DMS114 treated with DMSO at 0.1 percent for 48 hours (cell line): Measurements from ENCODE around the gene ATF7.
"Not testable (repeated sequence)": the region's sequence is repeated elsewhere in the genome, so short reads cannot be mapped to it uniquely, and the experiment has no call there.

Experiments
- DNase-seq: peaks from one replicate; lab custom pipeline; 2025; ENCODE audit not compliant: unreplicated experiment; lab: John Stamatoyannopoulos, UW

ATF7 gene

DNA sequence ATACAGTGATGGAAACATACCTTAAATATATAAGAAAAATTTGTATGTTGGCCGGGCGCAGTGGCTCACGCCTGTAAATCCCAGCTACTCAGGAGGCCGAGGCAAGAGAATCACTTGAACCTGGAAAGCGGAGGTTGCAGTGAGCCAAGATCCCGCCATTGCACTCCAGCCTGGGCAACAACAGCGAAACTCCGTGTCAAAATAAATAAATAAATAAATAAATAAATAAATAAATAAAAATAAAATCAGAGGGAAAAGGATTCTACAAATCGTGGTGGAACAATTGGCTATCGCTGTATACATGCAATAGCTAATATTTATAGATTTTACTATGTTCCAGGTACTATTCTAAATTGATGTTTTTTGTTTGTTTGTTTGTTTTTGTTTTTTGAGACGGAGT lies 1.7 kb upstream of the ATF7 start:
- DNase-seq, result no peak

DNA sequence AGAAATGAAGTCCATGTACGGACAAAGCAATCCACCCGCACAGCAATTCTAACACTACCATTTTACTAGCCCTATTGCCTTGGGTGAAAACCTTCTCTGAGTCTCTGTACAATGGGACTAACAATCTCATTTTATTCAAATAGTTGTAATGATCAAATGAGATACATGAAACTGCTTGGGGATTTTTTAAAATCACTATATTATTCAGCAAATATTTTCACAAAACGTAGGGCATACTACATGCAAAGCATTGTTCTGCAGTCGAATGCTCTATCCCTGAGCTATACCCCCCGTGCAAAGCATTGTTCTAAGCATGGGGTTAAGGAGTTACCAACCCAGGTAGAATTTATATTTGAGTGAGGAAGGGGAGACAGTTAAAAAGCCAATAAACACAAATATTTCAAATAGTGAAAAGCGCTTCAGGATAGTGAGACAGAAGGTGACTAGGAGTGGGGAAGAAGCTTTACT lies 554 bp upstream of the ATF7 start:
- DNase-seq, result no peak

DNA sequence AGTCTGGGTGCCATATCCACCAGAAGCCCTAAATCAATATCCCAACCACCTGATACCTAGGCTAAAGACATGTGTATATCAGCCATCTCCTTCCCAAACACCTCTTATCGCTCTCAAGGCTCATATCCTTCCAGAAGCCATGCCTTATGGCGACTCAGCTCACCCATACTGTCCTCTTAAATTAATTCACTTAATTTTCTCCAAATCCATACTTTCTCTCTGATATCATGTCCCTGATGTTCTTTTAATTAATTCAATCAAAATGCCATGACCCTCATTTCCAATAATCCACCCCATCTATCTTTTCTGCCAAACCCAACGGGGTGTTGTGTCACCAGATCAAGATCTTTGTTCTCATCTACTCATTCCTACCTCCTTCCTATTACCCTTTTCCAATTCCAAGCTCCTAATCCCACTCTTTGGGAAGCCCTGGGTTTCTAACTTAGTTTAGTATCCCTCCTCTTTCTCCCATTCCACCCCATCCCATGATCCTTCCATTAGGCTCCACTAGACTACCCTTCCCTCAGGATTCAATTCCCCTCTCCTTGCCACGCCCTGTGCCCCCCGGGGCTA lies 723 bp downstream of the ATF7 start:
- DNase-seq, result no peak

DNA sequence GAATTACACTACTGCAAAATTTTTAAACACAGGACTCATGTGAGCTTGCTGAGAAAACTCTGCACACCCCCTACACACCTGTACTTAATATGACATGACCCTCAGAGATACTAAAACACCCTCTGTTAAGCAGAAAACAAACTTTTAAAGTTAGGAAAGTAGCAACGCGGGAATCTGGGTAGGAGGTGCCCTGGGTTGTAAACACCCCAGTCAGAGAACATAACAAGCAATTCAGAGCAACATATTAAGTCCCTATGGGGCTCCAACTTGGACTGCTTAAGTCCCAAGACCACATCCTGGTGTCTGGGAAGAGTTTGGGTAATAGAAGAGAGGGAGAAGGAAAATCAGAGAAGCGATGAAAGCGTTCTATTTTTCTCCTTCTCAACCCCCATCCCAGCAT lies 1.2 kb downstream of the ATF7 start:
- no peak for DNase-seq

DNA sequence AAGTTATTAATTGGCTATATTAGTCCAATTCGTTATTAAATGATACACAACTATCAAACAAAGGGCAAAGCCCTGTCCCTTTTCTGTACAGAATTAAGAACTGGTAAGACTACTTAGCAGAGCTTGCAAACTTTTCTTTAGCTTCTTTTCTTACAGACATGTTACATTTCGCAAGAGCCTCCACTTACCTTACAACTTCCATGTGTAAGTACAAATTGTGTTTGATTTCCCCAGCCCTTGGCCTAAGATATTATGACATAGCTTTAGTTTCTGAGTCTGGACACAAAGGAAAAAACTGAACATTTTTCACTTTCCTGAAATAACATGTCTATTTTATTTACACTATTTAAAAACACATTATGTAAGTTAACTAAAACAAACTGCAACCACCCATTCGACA lies 1.7 kb downstream of the ATF7 start:
- no peak for DNase-seq

DNA sequence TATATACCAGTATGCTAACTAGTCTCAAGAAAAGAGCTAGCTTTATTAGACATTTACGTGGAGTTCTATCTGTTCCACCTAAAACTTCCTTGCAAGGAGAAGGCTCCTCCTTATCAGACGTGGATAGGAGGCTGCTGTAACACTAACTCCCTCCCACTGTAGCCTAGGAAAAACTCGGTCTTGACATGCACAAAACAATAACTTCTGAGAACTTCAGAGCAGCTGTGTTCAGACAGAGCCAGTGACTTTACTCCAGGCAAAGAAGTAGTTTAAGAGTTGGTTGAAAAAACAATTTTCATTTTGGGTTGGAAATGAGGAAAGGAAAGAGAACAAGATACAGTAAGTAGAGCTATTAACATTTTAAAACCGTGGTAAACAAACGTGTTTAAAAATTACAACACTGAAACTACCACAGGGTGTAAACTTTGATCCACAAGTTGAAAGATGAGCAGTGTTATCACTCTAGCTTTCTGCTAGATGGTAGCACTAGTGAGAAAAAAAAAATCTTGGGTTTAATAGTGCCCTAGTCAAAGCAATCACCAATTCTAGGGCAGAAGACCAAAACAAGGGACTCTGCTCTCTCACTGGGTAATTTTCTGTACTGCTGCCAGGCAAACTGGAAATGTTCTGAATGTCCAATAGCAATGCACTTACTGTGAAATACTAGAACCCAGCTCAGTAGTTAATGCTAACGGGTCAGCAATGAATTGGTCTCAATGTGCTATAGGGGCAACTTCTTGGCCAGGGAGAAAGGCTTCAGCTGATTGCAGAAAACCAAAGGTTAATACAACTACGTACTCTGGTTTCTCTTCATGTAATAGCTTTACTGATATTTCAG lies 2.4 kb downstream of the ATF7 start:
- peak; percentile 14 for DNase-seq

DNA sequence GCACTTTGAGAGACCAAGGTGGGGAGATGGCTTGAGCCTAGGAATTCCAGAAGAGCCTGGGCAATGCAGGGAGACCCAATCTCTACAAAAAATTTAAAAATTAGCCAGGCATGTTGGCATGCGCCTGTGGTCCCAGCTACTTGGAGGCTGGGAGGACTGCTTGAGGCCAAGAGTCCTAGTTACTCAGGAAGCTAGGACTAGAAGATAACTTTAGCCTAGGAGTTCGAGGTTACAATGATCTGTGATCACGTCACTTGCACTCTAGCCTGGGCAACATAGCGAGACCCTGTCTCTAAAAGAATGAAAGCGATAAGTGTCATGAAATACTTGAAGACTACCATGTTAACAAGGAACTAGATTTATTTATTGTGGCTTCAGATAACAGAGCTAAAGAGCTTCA lies 3.5 kb downstream of the ATF7 start:
- no peak for DNase-seq

DNA sequence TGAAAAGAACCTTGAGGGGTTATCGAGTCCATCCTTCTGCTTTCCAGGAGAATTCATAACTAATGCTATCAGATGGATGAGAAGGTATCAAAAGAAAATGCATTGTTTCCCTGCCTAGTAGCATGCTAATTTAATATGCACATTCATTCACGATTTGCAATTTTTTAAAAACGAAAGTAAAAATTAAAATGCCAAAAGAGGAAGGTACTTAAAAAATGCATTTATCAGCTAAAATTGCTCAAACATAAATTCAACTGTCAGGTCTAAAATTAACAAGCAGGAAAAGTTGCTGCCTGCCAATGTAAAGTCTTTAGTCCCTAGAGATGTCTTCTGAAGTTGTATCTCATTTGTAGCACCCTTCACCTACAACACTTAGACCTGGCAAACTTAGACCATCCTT lies 7.9 kb downstream of the ATF7 start:
- DNase-seq, result no peak

DNA sequence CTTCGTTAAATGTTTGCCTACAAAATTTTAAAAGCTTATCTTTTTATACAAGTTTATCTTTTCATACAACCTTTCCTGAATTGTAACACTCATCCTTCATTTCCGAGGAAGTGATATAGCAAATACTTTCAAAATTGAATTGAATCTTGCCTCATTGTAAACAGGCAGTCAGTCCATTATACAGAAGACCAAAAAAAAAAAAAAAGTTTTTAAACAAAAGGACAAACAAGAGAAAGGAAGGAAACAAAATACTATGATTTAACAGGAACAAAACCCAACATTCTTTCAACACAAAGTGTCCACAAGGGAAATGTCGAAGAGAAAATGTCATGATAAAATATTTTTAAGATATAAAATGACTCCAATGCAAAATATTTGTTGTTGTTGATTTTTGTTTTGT lies 8.5 kb downstream of the ATF7 start:
- DNase-seq, result no peak

DNA sequence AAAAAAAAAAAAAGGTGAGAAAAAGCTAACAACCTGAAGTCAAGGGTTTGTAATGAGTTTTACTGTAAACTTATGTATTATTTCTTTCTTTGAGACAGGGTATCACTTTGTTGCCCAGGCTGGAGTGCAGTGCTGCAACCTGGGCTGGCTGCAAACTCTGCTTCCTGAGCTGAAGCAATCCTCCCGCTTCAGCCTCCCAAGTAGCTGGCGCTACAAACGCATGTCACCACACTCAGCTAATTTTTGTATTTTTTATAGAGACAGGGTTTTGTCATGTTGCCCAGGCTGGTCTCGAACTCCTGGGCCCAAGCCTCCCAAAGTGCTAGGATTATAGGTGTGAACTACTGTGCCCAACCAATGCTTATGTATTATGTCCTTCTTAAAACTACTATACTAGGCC lies 9.2 kb downstream of the ATF7 start:
- DNase-seq, result no peak

DNA sequence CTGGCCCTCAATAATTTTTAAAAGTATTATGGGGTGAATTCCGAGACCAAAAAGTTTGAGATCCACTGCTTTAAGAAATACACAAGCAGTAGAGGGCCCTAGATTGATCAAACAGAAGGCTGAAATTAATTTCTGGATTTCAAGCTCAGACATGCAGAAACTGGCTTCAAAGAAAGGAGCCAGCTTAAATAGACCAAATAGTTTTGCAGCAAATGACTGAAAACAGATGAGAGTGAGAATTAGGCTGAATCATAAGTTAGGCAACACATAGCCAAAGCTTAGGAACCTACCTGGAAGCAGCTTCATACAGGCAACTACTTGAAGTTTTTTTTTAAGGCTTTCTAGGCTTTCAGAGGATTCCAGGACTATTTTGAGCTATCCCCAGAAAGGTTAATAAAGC lies 12.4 kb downstream of the ATF7 start:
- no peak for DNase-seq

DNA sequence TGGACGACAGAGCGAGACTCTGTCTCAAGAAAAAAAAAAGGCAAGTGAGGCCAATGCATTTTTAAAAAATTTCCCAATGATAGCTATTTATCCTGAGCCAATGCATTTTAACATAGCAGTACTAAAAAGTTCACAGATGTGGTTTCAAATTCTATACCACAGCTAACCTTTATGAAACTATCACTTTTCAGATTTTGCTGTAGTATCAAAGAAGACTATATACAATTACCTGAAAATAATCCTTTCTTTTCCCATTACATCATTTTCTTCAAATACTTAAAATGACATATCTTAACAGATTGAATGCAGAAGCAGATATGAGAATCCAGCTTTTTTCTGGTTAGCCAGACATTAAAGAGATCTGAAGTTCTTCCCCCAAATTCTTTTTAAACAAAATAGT lies 13.2 kb downstream of the ATF7 start:
- DNase-seq, result no peak

DNA sequence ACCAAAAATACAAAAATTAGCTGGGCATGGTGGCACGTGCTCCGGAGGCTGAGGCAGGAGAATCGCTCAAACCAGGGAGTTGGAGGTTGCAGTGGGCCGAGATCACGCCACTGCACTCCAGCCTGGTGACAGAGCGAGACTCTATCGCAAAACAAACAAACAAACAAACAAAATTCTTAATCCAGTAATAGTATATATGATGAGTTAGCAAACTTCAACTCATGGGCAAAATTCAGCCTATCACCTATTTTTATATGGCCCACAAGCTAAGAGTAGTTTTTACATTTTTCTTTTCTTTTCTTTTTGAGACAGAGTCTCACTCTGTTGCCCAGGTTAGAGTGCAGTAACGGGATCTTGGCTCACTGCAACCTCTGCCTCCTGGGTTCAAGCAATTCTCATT lies 14.9 kb downstream of the ATF7 start:
- no peak for DNase-seq

DNA sequence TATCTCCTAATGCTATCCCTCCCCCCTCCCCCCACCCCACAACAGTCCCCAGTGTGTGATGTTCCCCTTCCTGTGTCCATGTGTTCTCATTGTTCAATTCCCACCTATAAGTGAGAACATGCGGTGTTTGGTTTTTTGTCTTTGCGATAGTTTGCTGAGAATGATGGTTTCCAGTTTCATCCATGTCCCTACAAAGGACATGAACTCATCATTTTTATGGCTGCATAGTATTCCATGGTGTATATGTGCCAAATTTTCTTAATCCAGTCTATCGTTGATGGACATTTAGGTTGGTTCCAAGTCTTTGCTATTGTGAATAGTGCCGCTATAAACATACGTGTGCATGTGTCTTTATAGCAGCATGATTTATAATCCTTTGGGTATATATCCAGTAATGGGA lies 19.5 kb downstream of the ATF7 start:
- not testable (repeated sequence) for DNase-seq

DNA sequence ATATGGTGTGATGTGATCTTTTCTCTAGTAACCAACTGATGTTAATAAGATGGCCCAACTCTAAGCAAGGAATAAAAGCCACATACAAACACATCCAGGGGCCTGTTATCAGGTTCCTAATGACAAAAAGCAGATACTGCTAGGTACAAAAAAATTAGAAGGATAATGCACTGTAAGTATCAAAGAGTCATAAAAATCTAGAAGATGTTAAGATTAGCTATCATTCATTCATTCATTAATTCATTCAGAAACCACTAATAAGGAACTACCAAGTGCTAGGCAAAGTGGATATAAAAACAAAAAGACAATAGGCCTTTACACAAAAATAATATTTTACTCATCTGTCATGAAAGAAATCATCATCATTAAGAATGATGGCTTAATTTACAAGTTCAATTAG lies 21.6 kb downstream of the ATF7 start:
- DNase-seq, result no peak

DNA sequence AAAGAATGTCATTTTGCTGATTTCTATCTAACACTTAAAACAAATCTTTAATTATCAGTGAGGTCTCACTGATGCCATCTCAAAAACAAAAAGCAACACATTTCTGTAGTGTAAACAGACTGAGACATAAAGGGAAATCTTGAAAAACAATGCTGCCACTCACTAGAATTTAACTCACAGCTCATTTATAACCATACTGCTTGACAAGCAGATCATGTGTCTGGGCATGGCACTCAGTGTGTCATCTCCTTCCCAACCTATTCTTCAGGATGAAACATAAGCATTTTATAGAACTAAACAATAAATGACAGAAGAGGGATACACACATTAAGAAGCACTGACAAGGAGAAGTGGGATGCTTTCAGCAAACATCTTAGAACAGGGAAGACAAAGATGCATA lies 22.4 kb downstream of the ATF7 start:
- DNase-seq, result no peak

DNA sequence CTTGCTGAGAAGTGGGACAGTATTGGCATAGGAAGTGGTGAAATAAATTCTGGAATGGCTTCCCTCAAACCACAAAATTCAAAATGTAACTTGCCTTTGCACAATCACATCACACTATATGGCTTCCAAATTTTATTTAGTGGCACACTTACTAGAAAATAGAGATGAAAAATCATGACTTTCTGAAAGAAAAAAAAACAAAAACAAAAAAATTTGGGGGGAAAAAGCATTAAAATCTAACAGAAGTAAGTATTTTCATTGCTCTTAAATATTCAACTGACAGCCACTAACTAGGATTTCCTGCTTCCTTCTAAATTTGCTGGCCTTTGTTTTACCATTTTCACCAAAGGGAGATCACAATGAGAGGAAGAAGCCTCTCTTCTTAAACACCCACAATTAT lies 23.0 kb downstream of the ATF7 start:
- no peak for DNase-seq

DNA sequence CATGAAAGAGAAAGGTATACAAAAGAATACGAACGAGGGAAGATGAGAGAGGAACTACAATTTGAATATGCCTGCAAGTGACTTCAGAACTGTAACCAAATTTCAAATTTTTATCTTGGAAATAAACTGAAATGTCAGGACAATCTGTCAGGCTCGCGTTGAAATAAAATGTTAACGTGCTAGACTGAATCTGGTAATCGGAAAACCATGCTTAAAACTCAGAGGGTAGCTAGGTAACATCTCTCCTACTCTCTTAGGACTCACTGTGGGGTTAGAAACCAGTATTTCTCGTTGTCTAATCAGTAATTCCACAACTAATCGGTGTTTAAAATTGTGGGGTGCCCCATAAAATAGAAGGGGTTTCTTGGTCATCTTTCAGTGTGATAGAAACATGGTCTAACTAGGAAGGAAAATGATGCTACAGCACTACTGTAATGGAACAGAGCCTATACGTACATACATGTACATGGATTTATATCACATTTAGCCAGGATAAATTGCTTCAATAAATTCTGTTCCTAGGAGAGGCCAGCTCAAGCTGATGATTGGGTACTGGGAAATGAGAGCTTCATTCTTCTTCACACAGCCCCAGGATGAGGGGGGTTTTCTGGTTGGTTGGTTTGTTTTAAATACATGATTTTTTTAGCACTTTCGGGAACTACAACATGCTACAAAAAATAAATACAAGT lies 23.9 kb downstream of the ATF7 start:
- DNase-seq, result no peak

DNA sequence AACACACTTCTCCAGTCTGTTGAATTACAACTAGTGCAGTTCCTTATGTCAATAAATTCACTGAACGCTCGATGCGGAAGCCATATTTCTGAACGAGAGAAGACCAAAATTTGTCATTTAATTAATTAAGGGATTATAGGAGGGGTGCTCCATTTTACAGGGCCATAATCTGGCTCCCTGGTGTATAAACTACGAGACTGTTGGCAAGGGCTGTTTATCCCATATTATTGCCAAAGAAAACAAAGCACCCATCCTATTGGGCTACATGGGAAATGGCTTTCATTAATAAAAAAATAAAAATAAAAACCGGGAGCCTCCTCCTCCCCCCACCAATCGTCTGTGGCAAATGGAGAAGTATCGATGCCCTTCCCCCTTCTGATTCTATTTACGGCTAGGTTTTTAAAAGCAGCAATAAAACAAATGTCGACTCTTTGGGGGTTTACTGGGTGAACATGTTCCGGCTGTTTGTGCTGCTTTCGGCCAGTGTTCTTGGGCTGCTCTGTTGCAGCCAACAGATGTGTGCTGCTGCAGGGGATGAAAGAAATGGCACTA lies 24.8 kb downstream of the ATF7 start:
- DNase-seq, result no peak

DNA sequence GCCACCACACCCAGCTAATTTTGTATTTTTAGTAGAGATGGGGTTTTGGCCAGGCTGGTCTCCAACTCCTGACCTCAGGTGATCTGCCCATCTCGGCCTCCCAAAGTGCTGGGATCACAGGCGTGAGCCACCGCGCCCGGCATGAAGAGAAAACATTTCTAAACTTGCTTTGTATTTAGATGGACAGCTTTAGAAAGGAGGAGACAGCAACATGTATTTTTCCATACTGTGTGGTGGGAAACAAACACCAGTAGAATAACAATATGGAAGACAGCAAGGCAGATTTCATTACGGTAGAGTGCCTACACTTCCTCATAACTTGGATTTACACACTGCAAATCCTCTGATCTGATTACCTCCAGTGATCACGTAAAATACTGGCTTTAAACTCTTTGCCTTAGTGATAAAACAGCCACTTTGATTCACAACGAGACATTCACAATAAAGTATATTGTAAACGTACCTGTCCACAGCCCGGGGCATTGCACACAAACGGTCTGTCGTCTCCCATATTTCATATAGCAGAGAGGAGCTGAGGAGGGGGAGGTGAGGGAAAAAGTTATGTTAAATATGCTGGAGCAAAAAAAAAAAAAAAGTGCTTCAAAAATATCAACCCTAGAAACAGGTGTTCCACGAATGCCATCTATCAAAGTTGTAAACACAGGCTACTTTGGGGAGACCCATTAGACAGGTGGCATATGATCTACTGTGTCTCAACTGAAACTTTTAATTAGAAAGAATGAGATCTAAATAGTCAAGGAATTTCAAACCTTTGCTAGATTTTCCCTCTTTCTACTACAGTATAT lies 25.5 kb downstream of the ATF7 start:
- DNase-seq, result no peak

DNA sequence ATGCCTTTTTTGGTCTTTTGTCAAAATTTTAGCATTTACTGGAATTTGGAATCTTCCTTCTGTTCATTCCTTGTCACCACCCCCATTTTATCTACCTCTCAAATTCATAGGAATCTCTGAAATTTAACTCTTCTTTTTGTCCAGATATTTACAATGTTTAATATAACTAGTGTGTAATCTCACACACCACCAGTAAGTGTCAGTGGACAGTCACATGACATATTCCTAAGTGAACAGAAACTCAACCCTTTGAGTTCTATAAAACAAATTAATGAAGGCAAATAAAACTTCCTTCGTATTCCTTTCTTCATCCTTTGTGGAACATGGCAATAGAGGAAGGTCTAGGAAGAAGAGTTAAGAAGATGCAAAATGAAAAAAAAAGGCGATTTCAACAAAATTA lies 26.6 kb downstream of the ATF7 start:
- no peak for DNase-seq
